AML-193 (cell line): ENCODE measurements around the gene KIF1A.

Source experiments
- DNase-seq, 2 experiments: peaks; one replicate each; lab custom pipeline; 2025; lab: John Stamatoyannopoulos, UW

Gene KIF1A

DNA sequence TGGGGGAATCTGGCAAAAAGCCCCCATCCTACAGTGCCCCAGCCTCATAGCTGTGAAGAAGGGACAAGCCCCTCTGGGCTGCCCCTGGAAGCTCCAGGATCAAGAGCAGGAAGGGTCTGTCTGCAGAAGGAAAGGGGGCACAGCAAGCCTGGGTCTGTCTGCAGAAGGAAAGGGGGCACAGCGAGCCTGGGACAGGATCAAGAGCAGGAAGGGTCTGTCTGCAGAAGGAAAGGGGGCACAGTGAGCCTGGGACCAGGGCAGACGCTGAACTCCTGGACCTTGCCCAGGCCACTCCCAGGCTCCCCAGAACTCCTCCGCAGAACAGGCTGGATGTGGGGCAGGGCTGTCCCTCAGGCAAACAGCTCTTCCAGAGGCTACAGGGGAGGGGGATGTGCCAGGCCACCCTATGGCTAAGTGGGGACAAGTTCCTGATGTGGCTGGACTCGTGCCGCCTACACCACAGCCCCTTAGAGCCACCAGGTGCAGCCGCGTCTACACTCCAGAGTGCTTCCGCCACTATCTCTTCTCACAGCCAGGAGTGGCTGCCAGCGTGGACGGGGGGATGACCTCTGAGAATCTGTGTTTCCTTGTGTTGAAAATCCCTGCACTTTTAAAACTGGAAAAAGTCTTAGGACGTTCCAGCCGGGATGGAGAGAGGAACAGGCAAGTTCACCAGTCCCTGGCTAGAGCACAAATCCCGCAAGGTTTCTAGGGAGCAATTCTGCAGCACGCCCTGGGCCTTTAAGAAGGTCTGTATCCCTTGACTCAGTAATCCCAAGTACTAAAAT lies 20.8 kb downstream of the KIF1A start:
- no peak for DNase-seq

DNA sequence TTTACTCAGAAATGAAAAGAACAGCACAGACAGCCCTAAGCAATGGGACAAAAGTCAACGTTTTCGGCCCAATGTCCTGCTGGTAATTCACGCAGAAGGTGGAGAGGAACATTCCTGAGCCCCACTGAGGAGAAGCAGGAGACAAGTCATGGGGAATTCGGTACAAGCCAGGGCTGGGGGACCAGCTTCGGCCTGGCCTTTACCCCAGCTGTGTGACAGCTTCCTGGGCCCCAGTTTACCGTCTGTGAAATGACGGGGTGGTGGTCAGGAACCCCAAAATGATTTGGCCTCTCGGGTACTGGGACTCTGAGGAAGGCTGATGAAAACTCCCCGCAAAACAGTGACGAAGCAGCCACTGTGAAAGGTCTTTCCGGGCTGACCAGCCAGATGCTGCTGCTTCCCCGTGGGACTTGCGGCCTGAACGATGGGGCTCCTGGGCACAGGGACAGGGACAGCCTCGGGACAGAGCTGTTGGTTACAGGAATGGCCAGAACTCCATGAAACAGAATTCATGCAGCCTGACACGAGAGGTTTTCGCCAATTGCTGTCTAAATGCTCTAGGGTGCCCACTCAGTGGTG lies 21.6 kb downstream of the KIF1A start:
- DNase-seq: no peak

- DNase-seq: no peak
Measured at GRCh38 chr2:240797914-240798313, 22.1 kb downstream of the KIF1A start.

- no peak for DNase-seq
Measured at GRCh38 chr2:240797500-240797895, 22.5 kb downstream of the KIF1A start.

DNA sequence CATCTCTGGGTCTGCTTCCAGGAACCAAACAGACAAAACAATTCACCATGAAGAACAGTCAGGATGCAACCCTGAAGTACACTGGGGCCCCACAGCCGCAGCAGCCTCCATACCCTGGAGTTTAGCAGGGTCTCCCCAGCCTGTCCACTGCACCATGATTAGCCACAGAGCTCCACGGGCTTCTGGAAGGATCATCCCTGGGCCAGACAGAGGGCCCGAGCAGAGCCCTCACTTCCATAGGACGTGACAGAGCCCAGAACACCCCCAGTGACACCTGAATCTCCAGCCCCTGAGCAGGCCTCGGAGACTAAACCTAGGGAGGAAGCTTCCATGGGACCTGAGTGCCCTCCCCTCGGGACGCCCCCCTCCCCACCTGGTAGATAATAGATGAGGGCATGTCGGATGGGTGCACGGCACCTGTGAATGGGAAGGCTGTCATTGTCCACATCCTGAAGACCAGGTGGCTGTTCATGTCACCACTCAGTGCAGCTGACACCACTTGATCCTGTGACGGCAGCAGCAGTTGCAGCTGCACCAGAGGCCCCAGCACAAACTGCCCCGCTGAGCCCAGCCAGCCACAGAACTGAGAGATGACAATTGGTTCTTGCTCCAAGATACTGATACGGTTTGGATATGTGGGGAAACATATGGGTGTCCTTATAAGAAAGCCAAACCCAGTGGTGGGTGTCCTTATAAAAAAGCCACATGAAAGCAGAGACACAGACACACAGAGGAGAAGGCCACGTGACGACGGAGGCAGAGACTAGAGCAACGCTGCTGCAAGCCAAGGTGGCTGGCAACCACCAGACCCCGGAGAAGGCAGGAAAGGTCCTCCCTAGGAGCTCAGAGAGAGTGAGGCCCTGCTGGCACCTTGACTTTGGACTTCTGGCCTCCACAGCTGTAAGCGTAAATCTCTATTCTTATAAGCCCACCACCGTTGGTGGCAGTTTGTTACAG lies 23.2 kb downstream of the KIF1A start:
- no peak for DNase-seq

DNA sequence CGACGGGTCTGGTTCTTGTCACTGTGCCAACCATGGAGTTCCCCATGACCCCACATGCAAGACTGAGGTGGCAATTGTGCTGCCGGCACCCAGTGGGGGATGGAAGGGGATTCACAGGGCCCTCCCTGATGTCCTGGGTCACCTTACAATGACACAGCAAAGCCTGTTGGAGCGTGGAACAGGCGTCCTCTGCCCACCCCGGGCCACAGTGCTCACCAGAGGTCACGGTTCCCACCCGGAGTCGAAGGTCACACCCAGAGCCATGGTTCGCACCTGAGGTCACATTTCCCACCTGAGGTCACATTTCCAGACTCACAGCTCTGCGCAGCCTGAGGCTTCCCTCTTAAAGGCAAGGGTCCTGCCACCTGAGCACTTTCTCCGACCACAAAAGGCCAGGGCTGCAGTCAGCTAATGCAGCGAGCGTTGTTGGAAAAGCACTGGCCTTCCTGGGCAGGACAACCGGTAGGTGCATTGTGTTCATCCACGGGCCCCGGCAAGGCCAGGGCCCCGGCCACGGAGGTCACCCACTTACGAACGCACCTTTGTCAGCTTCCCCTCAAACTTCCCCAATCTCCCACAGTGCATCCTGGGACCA lies 24.0 kb downstream of the KIF1A start:
- no peak for DNase-seq

- no peak for DNase-seq
Measured at GRCh38 chr2:240795454-240795853, 24.6 kb downstream of the KIF1A start.

DNA sequence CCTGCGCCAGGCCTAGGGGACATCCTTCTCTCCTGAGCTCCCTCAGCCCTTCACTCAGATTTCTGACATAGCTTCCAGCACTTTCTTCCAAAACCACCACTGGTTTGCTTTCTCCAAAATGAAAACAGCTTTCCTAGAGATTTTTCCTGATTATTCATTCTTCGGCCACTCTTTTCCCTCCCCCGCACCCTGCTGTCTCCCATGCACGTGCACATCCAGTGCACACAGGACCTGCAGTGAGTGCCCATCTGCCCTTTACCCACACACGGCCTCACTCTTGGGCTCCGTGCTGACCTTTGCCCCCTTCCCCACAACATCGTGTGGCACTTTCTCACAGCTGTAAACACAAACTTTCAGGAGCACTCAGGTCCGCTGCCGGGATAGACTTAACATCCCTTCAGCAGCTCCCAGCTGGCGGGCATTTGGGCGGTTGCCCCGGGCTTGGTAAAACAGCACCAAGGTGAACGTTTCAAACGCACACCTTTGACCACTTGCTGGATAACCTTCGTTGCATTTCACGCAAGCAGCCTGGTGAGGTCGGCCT lies 25.8 kb downstream of the KIF1A start:
- DNase-seq: no peak

DNA sequence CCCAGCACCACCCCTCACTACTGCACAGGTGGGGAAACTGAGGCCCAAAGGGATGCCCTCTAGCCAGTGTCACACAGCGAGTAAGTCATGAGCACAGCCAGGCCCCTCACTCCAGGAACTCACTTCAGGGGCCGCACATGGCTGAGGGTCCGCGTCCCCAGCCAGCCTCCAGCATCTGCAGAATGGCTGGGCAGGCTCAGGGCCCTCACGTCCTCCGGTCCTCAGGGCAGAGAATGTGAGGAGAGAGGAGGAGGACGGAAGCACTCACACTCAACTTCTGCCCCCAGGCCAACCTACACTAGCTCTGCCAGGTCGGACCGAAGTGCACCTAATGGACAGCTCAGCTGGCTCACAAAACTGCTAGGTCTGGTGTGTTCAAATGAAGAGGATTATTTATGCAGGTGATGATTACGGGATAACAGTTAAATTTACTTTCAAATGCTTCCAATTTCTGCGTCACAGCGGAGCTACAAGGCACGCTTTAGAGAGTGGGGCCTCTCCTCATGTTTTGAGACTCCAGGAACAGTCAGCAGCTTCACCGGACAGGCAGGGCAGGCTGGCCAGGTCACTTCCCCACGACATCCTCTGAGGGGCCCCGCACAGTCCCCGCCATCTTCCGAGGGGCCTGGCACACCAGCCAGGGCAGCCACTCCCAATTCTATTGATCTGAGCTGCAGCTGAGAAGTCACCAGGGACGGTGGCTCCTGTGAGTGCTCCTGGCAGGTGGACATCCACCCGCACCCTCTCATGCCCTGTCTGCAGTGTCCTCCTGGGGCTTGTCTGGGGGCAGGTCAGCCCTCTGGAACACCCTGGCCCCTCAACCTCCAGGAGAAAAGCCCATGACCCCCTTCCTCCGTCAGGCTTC lies 26.5 kb downstream of the KIF1A start:
- DNase-seq: no peak

- no peak for DNase-seq
Measured at GRCh38 chr2:240792629-240793312, 27.2 kb downstream of the KIF1A start.

DNA sequence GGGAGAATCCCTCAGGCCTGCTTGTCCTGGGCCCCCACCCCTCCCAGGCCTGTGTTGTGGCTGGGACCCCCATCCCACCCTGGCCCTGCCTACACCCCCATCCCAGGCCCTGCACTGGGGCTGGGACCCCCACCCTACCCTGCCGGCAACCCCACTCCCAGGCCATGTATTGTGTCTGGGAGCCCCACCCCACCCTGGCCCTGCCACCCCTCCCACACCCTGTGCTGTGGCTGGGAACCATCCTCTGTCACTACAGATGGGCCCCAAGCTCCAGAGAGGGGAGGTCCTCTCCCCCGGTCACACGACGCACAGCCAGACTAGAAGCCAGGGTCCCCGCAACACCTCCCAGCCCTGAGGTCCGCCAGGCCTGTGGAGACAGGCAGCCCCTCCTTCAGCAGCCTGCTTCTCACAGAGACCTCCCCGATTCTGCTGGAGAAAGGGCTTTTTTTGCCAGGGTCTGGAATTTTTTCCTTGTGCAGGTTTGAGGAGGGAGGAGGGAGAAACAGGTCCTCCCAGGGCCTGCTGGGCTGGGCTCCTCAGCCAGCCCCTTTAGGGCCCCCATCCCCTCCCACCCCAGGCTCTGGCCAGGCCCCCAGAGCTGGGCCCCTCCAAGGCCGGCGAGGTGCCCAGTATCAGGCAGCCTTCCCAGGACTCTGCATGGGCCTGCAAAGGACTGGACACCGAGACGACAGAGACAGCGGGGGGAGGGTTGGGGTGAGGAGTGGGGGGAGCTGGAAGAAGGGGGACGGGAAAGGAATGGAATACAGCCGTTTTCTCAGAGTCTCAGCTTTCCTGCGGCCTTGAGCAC lies 28.0 kb downstream of the KIF1A start:
- DNase-seq: no peak

GRCh38 chr2:240791221-240791800 lies 28.7 kb downstream of the KIF1A start:
- DNase-seq: no peak

DNA sequence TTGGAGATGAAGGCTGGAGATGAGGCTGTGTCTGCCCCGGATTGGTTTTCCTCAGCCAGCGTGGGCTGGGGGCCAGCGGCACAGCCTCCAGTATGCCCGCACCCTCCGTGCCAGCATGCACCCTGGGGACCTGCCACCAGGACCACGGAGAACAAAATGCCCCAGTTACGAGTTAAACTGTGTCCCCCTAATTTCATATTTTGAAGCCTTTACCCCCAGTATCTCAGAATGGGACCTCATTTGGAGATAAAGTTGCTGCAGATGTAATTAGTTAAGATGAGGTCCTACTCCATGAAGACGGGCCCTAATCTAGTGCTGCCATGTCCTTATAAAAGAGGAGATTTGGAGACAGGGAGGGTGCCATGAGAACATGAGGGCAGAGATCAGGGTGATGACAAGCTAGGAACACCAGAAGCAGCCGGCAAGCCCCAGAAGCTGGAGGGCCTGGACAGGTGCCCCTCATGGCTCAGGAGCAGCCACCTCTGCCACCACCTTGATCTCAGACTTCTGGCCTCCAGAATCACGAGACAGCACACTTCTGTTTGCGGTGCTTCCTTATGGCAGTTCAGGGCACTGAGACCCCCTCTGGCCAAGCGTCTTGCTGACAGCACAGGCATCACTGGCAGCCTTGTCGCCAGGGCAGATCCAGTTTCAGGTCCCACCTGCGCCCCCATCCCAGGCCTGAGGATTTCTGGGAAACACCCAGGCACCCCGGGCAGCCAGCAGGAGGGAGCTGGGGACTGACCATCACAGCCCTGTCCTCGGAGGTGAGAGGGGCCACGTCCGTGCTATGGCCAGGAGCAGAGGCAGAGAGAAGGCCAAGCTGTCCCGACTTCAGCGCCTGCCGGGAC lies 29.4 kb downstream of the KIF1A start:
- no peak for DNase-seq

DNA sequence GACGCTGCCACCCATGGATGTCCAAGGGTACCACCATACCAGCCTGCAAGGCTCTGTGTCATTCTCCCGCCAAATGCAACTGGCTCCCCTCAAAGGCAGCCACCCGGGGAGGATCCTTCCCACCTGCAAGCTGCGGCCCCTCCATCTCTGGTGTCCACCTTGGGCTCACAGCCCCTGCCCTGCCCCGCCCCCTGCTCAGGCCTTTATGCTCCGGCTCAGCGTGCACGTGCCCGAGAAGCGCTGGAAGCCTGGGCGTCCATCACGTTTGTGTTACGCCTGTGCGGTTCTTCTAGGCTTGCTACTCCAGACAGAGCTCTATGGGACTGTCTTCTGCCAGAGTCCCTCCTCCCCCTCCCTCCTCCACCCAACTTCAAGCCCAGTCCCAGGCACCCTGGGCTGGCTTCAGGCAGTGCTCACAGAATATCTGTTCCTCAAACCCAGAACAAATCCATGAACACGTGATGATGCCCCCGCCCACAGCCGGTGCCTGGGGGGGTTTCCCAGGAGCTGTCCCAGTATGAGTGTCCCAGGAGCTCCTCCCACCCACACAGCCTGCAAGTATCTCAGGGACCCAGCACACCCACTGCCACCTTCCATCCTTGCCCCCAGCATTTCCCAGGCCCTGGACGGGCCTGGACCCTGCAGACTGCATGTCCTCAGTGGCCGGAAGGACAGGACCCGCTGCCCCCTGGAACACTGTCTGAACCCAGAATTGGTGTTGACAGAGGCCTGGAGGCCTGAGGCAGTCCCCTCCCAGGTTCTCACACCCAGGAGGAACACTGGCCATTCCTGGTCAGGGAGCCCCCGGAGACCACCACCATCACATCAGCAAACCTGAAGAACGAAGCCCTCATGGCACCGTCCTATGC lies 30.3 kb downstream of the KIF1A start:
- DNase-seq: no peak

DNA sequence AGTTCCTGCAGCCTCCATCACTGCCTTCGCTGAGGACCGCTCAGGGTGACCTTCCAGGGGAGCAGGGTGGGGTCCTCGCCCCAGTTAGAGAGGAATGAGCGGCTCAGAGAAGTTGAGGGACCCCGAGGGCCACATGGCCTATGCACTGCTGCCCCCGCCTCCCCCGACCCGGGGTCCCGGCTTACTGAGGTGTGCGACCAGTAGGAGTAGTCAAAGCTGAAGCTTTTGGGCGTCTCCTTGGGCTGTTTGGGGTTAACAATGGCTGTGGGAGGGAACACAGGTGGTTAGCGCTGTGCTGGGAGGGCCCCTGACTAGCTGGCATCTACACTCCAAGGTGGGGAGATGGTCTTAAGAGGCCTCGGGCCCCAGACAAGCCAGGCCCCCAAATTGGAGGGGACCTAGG lies 31.0 kb downstream of the KIF1A start:
- DNase-seq: no peak

GRCh38 chr2:240788482-240788881 lies 31.5 kb downstream of the KIF1A start:
- DNase-seq: no peak
